Pancreas (tissue), 10 donors: ENCODE data around the gene OVOL1. TPM values are rescaled to one million over a fixed set of nuclear protein-coding genes. Genes with fewer than 3 reads are reported as not detected.
"Not testable (repeated sequence)": the region's sequence is repeated elsewhere in the genome, so short reads cannot be mapped to it uniquely, and the experiment has no call there.

Experiments used
- ATAC-seq, 4 donors: fragments of 200-7000 bp; cut with Tn5 transposase; one replicate each; pipeline versions ENCODE4 v1.8.0 to v1.9.1; 2020; ENCODE audit warnings: mild to moderate bottlenecking in 4 of 4, moderate library complexity in 4 of 4
- DNase-seq, 6 donors: peaks; one replicate each; pipeline ENCODE4 v3.0.0-alpha.2; 2020
- FAIRE-seq: peaks from 2 replicates; lab custom pipeline; 2012; peaks lifted over from hg19 to GRCh38; lab: Jason Lieb, UNC
- H3K27ac ChIP-seq, 4 donors: fragments of 200-600 bp; sonication (generic); 1 replicate in 3 of 4; 2 replicates in 1 of 4; pipeline versions ENCODE4 v1.5.0 to v1.8.0; 2020
- H3K27me3 ChIP-seq, 4 donors: fragments of 200-600 bp; one replicate each; pipeline ENCODE4 v1.8.0; 2021
- H3K36me3 ChIP-seq, 3 donors: fragments of 200-600 bp; sonication (generic) in 1 of 3; one replicate each; pipeline versions ENCODE4 v1.5.0 to v1.8.0; 2020 to 2021
- H3K4me1 ChIP-seq, 3 donors: fragments of 200-600 bp; one replicate each; pipeline ENCODE4 v1.8.0; 2021
- H3K4me3 ChIP-seq, 4 donors: fragments of 200-600 bp; sonication (generic) in 2 of 4; one replicate each; pipeline versions ENCODE4 v1.5.0 to v1.8.0; 2020 to 2021
- H3K9me3 ChIP-seq, 4 donors: fragments of 200-600 bp; one replicate each; pipeline ENCODE4 v1.8.0; 2021
- CTCF ChIP-seq, 4 donors: fragments of 200-600 bp; sonication (generic) in 3 of 4; IDR thresholded peaks; one replicate each; pipeline versions ENCODE4 v1.5.0 to v1.8.0; 2021; ENCODE audit warnings: antibody characterized with exemption in 4 of 4
- WGBS, 2 donors: extraction: QIAGEN DNeasy Blood & Tissue Kit; methylation state at CpG; one replicate each; pipeline ENCODE4 v1.1.7; 2013; 5-methylcytosine and 5-hydroxymethylcytosine counted together
- intact Hi-C, 3 donors: fragments of 100-400 bp; cut with DNase I; formaldehyde crosslinking; loops; one replicate each; pipeline versions ENCODE4 v1.11.1 to v1.14.2; 2022
- polyA plus RNA-seq, 2 donors: library from polyadenylated mRNA; stranded (reverse); fragments of 200-250 nt; gene quantifications; one replicate each; pipeline ENCODE4 v1.2.3, GENCODE V29; 2013
- total RNA-seq, 6 donors: library from RNA; stranded (reverse); fragmentation: NEBNext Ultra II Directional in 4 of 6; extraction: Animal tissue kit (Norgen Biotek cat#: 25700) in 4 of 6; gene quantifications; one replicate each; pipeline versions ENCODE4 v1.2.1 to v1.2.4, GENCODE V29; 2021 to 2023
- donor health status: healthy with polysubstance abuse.
- donor health status: DM: no; HTN: no; CAD: no; lungs with moderate emphysema.
- donor health status: DM: no; HTN: no; CAD: no.
- donor health status: control.
- donor health status: control.
- donor health status: Bipolar disorder and iron deficiency.
- donor health status: DM: yes; HTN: yes; CAD: no.
- donor health status: DM: no; HTN: no; CAD: no.
- donor health status: DM: no; HTN: no; CAD: no.
- donor health status: DM: yes; HTN: yes; CAD: no.

The OVOL1 gene
- total and polyA plus RNA-seq, 8 donors = 1.1 to 5.6 (median 1.9) TPM

- intact Hi-C loops = no loop called here
- Histone ChIP-seq H3K9me3 (no peaks in the 10 kb centered on the region), H3K27me3 (no peaks in the 10 kb centered on the region), H3K4me1 (no peaks in the 10 kb centered on the region), H3K36me3 (no peaks in the 10 kb centered on the region), H3K4me3 (no peak overlapping the region), H3K27ac (no peak overlapping the region)
- ATAC-seq (no peak), DNase-seq (no peak), FAIRE-seq (no peak)
- TF ChIP-seq CTCF (IDR thresholded peaks at IDR 0.05) = no peak
- WGBS, 2 donors = 67 to 76% methylated on average over 7 of the region's 7 CpGs
Measured at GRCh38 chr11:65766535-65766934, 20.3 kb upstream of the OVOL1 start.

DNA sequence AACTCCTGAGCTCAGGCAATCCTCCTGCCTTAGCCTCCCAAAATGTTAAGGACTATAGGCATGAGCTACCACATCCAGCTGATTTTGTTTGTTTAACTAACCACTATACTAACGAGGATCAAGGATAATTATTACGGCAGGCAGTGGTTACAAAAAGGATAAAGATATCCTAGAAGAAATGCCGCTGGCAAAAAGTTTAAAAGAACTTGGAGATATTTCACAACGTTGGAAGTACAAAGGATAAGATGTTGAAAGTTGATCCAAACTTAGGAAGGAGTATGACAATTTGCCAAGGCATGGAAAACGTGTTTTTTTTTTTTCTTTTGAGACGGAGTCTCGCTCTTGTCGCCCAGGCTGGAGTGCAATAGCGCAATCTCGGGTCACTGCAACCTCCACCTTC, 19.5 kb upstream of the OVOL1 start:
- H3K27me3 ChIP-seq = no peaks in the 10 kb centered on the region
- FAIRE-seq (no peak), ATAC-seq (no peak), DNase-seq (no peak)
- peaks cover 0 to 4% (median 0%) of the 10 kb centered on the region in 3 donors for H3K4me1 ChIP-seq
- no peaks in the 10 kb centered on the region for H3K36me3 ChIP-seq
- H3K9me3 ChIP-seq = no peaks in the 10 kb centered on the region
- 76 to 82% methylated on average over 10 of the region's 10 CpGs for WGBS, 2 donors
- no peak for TF ChIP-seq CTCF (IDR thresholded peaks at IDR 0.05)
- no peak overlapping the region for H3K27ac ChIP-seq
- intact Hi-C loops = no loop called here
- no peak overlapping the region for H3K4me3 ChIP-seq

DNA sequence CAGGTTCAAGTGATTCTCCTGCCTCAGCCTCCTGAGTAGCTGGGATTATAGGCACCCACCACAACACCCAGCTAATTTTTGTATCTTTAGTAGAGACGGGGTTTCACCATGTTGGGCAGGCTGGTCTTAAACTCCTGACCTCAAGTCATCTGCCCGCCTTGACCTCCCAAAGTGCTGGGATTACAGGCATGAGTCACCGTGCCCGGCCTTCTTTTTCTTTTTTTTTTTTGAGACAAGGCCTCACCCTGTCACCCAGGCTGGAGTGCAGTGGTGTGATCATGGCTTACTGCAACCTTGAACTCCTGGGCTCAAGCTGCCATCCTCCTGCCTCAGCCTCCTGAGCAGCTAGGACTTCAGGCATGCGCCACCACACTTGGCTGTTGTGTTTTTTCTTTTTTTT, 19.1 kb upstream of the OVOL1 start:
- H3K36me3 ChIP-seq, DNase-seq, H3K4me3 ChIP-seq, ATAC-seq, H3K9me3 ChIP-seq, FAIRE-seq, intact Hi-C loops, H3K4me1 ChIP-seq, H3K27ac ChIP-seq, H3K27me3 ChIP-seq: not testable (repeated sequence)
- 86 to 91% methylated on average over 5 of the region's 5 CpGs for WGBS, 2 donors

DNA sequence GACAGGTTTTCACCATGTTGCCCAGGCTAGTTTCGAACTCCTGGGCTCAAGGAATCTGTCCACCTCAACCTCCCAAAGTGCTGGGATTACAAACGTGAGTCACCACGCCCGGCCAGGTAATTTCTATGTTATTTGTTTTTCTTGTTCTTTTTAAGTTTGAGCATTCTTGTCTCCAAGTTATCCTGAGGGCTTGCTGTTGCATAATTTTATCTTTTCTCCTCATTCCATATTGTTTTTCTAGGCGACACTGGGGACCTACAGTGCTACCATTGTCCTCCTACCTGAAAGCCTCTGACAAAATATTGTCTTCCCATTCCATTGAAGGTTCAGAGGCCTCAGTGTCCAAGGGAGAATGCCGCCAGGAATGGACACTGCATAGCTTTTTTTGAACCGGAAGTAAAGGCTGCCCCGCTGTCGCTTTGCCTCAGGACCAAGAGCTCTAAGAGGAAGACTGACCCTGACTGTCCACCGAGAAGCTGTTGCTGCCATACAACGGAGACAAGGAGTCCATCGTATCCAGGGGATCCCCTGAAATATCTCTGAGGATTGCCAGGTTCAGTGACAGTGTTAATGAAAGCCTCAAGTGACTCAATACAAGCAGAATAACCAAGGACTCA, 15.8 kb upstream of the OVOL1 start:
- 86 to 91% methylated on average over 12 of the region's 12 CpGs for WGBS, 2 donors

DNA sequence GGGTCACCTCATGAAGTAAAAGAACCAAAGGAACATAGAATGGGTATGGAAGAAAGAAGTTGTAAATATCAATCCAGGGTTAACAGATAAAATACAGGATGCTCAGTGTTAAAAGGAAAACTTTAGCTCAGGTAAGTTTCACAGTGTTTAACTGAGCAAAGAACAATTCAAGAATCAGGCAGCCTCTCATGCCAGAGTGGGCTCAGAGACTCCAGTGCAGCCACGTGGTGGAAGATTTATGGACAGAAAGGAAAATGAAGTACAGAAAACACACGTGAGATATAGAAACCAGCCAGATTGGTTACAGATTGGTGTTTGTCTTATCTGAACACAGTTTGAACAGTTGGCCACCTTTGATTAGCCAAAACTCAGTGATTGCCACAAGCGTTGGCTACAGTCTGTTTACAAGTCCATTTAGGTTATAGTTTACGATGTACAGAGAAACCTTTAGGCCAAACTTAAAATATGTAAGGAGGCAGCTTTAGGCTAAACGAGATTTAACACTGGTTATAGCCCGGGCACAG, 15.2 kb upstream of the OVOL1 start:
- H3K4me1 ChIP-seq = peaks cover 0 to 9% (median 6%) of the 10 kb centered on the region in 3 donors
- H3K27me3 ChIP-seq = no peaks in the 10 kb centered on the region
- TF ChIP-seq CTCF (IDR thresholded peaks at IDR 0.05) = no peak
- H3K36me3 ChIP-seq = no peaks in the 10 kb centered on the region
- intact Hi-C loops = no loop called here
- H3K27ac ChIP-seq = no peak overlapping the region
- DNase-seq = no peak
- WGBS, 2 donors = 35 to 39% methylated on average over 6 of the region's 6 CpGs
- no peaks in the 10 kb centered on the region for H3K9me3 ChIP-seq
- H3K4me3 ChIP-seq = no peak overlapping the region
- ATAC-seq = no peak
- no peak for FAIRE-seq

More for the DNA sequence above, 15.8 kb upstream of the OVOL1 start:
- FAIRE-seq (no peak), DNase-seq (no peak), ATAC-seq (no peak)
- no peak overlapping the region for H3K4me3 ChIP-seq
- TF ChIP-seq CTCF (IDR thresholded peaks at IDR 0.05) = no peak
- H3K9me3 ChIP-seq = no peaks in the 10 kb centered on the region
- no peak overlapping the region for H3K27ac ChIP-seq
- H3K4me1 ChIP-seq = peaks cover 0 to 6% (median 4%) of the 10 kb centered on the region in 3 donors
- H3K27me3 ChIP-seq = no peaks in the 10 kb centered on the region
- intact Hi-C loops = no loop called here
- H3K36me3 ChIP-seq = no peaks in the 10 kb centered on the region
